ENCODE data around the gene ING2.
"Not testable (repeated sequence)": the region's sequence is repeated elsewhere in the genome, so short reads cannot be mapped to it uniquely, and the experiment has no call there.

The ING2 gene, protein sequence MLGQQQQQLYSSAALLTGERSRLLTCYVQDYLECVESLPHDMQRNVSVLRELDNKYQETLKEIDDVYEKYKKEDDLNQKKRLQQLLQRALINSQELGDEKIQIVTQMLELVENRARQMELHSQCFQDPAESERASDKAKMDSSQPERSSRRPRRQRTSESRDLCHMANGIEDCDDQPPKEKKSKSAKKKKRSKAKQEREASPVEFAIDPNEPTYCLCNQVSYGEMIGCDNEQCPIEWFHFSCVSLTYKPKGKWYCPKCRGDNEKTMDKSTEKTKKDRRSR

DNA sequence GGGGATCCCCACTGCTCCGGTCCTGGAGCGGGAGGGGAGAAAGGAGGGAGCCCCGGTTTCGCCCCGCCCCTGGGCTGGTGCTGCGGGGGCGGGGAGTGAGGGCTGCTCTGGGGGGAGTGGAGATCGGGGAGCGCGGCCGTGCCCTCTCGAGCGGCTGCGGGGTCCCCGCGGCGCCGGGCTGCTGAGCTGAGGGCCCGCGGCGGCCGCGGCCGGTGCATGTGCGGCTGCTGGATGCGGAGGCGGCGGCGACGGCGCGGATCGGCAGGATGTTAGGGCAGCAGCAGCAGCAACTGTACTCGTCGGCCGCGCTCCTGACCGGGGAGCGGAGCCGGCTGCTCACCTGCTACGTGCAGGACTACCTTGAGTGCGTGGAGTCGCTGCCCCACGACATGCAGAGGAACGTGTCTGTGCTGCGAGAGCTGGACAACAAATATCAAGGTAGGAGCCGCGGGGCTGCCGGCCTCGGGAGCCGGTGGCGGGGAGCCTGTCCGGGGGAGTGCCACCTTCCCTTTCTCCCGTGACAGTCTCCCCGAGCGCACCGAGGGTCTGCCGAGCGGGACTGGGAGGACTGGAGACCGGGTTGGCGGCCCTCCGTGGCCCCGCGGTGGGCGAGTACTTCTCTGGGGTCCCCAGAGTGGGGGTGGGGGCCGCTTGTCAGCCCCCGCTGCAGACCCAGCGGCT is at the start of gene ING2:
TSS of gene ING2 (plus strand) at position 129 of the 681 bp plus-strand sequence. CDS start at position 267, 138 bp downstream.
- DNase-seq (ENCODE audit: low read depth in 2 of 2): no peak

DNA sequence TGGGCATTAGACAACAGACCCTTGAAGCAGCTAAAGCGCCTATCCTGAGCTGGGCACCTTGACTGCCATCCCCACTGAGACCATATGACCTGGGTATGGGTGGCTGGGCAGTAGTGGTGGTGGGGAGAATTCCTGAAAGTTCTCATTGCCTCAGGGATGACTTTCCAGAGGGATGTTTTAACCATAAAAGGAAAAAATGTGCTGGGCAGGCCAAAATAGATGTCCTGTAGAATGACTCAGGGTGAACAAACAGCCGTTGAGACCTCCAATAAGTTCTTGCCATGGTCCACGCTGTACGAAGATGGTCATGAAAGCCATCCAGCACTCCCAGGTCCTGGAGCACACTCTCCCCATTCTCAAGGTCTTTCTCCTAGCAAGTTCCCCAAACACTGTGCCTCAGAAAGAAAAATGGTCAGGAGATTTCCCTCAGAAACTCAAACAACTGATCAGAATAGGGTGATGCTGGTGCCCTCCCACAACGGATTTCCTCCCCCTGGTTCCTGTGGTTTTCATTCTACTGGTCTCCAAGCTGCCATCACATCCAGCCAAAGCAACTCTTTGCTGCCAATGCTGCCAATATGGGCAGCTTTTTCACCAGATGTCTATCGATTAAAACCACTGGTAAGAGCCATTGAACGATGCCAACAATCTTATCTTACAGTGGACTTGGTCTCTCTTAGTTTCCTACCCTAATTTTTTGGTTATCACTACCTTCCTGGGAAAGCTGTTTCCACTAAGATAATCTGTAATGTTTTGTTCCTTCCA is 49.2 kb upstream of the ING2 start:
- no peak for DNase-seq (ENCODE audit: low read depth in 2 of 2)

DNA sequence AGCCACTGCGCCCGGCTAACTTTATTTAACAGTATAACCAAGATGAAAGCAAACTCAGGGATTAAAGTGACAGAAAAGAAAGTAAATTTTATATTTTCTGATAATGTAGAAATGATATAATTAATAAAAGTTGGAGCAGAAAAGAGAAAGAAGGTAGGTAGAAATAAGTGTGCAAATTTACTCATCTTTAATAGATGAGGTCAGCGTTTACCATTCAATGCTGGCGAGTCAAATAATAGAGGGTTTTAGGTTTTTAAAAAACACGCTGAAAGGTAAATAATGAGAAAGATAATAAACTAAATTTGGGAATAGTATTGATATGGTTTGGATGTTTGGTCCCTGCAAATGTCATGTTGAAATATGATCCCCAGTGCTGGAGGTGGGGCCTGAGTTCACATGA is 46.9 kb upstream of the ING2 start:
- DNase-seq (ENCODE audit: low read depth in 2 of 2): no peak

DNA sequence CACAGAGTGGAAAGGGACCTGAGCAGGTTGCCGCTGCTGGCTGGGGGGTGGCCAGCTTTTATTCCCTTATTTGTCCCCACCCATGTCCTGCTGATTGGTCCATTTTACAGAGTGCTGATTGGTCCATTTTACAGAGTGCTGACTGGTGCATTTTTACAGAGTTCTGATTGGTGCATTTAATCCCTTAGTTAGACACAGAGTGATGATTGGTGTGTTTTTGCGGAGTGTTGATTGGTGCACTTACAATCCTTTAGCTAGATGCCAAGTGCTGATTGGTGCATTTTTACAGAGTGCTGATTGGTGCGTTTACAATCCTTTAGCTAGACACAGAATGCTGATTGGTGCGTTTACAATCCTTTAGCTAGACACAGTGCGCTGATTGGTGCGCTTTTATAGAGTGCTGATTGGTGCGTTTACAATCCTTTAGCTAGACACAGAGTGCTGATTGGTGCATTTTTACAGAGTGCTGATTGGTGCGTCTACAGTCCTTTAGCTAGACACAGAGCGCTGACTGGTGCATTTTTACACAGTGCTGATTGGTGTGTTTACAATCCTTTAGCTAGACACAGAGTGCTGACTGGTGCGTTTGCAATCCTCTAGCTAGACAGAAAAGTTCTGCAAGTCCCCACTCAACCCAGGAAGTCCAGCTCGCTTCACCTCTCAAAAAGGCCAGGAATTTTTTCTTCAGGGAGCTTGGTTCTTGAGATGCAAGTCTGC is 40.8 kb upstream of the ING2 start:
- DNase-seq (ENCODE audit: low read depth in 2 of 2): not testable (repeated sequence)

DNA sequence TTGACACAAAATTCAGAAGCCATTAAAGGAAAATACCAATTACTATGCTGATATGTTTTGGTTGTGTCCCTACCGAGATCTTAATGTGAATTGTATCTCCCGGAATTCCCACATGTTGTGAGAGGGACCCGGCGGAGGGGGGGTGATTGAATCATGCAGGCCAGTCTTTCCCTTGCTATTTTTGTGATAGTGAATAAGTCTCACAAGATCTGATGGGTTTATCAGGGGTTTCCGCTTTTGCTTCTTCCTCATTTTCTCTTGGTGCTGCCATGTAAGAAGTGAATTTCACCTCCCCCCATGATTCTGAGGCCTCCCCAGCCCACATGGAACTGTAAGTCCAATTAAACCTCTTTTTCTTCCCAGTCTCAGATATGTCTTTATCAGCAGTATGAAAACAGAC is 39.0 kb upstream of the ING2 start:
- not testable (repeated sequence) for DNase-seq (ENCODE audit: low read depth in 2 of 2)

DNA sequence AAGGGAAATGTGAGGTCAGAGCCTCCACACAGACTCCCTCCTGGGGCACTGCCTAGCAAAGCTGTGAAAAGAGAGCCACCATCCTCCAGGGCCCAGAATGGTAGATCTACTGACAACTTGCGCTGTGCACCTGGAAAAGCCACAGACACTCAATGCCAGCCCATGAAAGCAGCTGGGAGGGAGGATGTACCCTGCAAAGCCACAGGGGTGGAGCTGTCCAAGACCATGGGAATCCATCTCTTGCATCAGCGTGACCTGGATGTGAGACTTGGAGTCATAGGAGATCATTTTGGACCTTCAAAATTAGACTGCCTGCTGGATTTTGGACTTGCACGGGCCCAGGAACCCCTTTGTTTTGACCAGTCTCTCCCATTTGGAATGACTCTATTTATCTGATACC is 37.6 kb upstream of the ING2 start:
- DNase-seq (ENCODE audit: low read depth in 2 of 2): no peak

DNA sequence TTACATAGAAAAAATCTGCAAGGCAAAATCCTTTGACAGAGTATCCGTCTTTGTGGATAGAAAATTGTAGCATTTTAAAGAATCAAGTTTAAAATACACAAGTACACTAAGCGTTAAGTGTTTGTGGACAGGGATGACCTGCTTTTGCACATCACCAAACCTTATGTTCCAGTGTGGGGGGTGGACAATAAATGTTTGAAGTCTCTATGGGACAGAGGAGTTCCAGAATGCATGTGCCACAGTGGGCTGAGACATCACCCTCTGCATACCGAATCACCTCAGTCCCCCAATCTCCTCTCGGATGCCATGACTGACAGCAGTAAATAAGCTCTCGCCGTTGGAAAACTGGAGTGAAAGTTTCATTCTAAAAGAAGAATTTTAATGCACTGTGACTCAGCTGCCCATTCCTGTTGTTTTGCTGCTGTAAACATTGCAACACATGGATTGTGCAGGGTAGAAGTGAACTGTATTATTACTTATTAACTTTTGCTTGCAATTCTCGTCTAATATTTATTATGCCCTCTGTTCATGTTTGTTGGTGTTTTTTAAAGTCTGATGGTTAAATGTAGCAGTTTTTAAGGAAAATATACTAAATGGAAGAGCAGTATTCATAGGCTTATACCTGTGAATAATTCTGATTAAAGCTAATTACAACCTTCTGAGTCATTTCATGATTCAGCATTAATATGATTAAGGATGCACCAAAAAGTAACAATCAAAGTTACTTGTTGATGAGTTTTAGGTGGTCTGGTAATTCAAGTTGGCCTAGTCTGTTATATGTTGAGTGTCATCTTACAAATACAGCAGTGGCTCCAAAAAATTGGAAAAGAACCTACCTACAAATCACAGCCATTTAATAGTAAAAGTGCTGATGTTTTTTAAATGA is 36.4 kb upstream of the ING2 start:
- DNase-seq (ENCODE audit: low read depth in 2 of 2): no peak

DNA sequence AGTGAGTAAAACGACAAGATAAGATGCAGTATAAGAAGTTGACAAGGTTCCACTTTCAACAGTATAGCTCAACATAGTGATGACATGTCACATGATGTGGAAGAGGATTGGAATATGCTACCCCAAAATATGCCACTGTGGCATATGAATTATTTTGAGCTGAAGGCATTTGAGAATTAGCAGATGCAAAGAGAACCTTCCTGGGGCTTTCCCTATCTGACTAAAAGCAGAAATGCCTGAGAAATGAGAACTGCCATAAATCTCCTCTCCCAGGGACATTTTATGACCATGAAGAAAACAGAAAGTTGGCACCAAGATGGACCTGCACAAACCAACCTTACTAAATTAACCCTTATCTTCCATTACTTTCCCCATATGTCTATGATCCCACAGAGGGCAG is 35.6 kb upstream of the ING2 start:
- no peak for DNase-seq (ENCODE audit: low read depth in 2 of 2)

DNA sequence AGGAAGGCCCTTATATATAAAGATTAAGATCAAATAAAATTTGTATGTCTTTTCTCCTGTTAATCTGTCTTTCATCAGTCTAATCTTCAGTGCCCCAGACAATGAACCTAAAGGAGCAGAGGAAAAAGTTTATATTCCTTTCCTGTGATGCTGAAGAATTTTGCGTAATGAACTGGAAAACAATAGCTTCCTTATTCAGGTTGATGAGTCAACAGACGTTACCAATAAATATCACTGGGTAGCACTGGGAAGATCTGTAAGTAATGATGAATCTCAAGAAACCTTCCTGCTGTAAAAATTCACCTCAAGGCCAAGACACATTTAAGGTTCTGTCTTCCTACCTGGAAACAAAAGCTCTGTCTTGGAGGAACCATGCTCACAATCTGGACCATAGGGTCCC is 34.9 kb upstream of the ING2 start:
- no peak for DNase-seq (ENCODE audit: low read depth in 2 of 2)

DNA sequence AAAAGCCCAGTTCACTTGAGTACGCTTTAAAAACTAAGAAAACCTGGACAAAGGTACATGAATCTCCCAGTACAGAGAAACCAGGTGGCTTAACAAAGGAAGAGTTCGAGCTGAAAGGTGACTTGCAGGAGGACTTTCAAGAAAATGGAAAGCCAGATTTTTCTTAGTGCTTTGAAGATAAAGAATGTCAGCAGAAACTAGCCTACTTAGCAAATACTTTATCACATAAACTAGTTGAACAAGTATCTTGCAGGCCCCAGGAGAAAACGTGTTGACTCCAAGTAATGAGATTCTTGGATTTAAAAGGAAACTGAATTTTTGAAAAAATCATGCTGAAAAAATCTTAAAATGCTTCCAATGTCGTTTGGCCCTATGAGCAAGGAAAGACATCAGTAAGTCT is 34.0 kb upstream of the ING2 start:
- DNase-seq (ENCODE audit: low read depth in 2 of 2): no peak

DNA sequence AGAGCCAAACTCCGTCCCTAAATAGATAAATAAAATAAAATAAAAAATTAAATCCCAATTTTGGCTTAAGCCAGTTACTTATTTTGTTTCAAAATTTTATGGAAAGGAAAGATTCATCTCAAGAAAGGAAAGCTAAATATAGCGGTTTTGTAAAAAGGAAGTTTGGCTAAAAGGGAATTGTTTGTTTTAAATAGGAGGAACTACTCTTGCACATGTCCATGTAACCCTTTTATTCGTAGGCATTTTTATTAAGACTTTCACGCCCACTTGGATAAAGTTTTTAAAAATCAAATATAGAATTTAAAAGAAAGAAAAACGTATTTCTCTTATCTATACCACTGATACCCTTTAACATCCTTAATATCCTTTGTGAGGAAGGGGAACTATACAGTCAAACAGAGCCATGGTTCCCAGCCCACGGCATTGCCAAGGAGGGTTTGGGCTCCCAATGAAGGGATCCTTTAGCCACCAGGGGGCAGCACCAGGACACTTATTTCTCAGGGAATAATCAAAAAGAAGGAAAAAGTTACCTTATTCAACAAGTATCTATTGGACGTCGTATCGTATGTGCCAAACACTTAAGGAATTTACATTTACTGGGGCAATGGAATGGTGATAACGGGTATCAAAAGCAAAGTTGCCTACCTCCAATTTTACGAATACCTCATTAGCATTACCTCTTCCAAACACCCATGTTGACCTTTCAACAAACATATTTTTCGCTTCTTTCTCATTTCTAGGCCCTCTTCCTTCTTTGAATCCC is 32.7 kb upstream of the ING2 start:
- DNase-seq (ENCODE audit: low read depth in 2 of 2): peak; percentile 45 to 51

DNA sequence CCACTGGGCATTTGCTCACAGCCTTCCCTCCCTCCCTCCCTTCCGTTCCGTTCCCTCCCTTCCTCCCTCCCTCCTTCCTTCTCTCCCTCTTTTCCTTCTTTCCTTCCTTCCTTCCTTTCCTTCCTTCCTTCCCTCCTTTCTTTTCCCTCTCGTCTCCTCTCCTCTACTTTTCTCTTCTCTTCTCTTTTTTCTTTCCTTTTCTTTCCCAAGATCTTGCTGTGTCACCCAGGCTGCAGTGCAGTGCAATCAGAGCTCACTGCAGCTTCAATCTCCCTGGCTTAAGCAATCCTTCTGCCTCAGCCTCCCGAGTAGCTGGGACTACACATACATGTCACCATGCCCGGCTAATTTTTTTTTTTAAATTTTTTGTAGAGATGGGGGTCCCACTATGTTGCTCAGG is 26.7 kb upstream of the ING2 start:
- no peak for DNase-seq (ENCODE audit: low read depth in 2 of 2)

DNA sequence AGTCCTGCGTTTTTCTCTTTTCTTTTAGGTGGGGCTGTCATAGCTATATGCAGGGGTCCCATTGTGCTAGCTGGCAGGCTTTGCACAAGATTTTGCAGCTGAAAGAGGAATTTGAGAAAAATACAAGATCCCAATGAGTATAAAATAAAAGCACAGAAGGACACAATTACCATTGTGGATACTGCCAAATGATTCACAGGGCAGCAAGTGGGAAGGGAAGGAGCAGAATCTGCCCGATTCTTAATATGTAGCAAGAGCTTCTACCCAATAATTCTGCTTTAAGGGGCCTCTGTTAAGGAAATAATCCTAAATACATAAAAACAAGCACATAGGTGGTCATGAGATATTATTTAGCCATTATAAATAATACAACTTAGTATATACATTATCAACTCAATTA is 25.9 kb upstream of the ING2 start:
- DNase-seq (ENCODE audit: low read depth in 2 of 2): no peak

DNA sequence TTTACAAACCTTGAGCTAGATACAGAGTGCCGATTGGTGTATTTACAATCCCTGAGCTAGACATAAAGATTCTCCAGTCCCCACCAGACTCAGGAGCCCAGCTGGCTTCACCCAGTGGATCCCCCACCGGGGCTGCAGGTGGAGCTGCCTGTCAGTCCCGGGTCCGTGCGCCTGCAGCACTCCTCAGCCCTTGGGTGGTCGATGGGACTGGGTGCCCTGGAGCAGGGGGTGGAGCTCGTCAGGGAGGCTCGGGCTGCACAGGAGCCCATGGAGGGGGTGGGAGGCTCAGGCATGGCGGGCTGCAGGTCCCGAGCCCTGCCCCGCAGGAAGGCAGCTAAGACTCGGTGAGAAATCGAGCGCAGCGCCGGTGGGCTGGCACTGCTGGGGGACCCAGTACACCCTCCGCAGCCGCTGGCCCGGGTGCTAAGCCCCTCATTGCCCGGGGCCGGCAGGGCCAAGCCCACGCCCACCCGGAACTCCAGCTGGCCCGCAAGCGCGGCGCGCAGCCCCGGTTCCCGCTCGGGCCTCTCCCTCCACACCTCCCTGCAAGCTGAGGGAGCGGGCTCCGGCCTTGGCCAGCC is 22.3 kb upstream of the ING2 start:
- DNase-seq (ENCODE audit: low read depth in 2 of 2): not testable (repeated sequence)

DNA sequence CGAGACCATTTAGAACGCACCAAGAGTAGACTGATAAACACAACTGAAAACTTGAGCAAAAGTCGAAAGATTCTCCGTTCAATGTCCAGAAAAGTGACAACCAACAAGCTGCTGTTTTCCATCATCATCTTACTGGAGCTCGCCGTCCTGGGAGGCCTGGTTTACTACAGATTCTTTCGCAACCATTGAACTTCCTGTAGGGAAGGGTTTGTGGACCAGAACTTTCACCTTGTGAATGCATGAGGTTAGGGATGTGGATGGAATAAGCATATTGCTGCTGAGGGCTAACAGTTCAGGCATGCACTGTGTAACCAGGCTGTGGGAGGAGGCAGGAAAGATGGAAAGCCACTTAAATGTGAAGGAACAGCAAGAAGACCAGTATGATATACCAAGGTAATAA is 20.9 kb upstream of the ING2 start:
- no peak for DNase-seq (ENCODE audit: low read depth in 2 of 2)

DNA sequence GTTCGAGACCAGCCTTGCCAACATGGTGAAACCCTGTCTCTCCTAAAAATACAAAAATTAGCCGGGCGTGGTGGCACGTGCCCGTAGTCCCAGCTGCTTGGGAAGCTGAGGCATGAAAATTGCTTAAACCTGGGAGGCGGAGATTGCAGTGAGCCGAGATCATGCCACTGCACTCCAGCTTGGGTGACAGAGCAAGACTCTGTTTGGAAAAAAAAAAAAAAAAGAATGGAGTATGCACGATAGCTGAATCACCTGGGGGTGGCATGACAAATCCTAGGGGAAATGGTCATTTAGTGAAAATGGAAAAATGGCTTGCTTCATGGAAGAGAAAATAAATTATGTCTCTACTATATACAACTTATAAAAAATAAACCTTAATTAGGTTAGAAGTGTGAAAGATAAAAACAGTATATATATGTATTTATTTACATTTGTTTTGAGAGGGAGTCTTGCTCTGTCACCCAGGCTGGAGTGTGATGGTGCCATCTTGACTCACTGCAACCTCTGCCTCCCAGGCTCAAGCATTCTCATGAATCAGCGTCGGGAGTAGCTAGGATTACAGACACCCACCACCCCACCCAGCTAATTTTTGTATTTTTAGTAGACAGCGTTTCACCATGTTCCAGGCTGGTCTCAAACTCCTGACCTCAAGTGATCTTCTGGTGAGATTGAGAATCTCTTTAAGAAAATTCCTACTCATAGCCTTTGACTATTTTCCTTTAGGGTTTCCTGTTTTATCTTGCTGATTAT is 19.3 kb upstream of the ING2 start:
- no peak for DNase-seq (ENCODE audit: low read depth in 2 of 2)

DNA sequence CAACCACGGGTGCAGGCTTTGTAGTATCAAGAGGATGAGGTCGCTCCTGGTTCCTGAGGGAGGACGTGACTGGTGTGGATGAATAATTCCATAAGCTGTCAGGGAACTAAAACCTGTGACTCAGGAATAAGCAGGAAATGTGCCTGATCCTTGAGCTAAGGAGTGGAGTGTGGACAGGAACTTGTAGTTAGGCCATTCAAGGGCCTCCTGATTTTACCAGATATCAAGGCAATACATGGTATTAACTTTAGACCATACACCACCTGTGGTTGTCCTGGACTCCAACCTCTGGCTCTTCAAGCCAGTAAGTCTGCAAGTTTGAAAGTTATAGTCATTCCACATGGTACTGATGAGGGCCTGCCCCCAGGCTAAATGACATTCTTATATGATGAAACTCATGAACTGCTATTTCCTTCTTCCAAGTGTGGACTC is 12.1 kb upstream of the ING2 start:
- no peak for DNase-seq (ENCODE audit: low read depth in 2 of 2)

DNA sequence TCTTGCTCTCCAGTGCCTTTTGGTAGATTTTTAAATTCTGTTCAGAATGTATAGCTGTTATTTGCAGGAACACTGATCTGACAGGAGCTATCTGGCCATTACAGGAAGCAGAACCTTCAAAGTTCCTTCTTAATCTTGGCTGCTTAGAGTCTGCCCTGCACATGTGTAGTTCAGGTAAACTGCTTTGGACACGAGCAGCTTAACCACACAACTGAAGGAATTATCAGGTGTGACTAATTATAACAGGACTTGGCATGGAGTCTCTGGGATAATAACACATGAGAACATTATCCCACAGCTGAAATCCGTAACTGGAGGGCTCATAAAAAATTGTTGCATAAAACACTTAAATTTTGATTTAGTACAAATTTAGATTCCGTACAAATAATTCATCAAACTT is 11.6 kb upstream of the ING2 start:
- no peak for DNase-seq (ENCODE audit: low read depth in 2 of 2)

DNA sequence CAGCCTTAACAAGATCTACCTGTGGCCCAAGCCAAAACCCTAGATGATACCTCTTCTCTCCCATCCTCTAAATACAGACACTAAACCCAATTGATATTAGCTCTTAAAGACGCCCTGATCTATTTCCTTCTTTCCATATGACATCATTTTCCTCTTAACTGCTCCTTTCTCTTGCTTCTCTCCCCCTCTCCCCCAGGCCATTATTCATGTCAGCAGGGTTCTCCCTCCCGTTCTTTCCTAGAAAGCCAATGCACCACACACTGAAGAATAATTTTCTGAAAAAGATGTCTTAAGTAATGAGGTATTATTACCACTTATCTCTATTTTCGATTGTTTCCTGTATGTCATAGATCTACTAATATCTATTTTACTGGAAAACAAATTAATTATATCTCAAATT is 9.7 kb upstream of the ING2 start:
- DNase-seq (ENCODE audit: low read depth in 2 of 2): no peak

All from stimulated activated CD8-positive, alpha-beta memory T cell treated with anti-CD3 and anti-CD28 coated beads, Interleukin-15, amount 100 ng/mL, for 48 hours (primary cell).